ENCODE data around the gene TMEM235.

TMEM235 gene

DNA sequence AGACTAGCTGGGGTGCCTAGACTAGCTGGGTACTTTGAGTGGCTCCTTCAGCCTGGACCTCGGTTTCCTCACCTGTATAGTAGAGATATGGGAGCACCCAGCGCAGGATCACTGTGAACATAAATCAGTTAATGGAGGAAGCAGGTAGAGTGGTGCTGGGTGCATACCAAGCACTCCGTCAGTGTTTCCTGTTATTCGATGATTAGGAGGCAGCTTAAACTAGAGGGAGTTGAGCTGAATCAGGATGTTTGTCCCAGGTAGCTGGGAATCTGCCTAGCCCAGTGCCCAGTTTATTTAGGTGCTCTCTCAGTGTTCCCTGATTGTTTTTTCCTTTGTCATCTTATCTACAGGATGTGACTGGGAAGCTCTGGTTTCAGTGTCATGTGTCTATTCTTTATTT lies 8.4 kb upstream of the TMEM235 start:
- peaks cover 20% of the 10 kb centered on the region for H3K27me3 ChIP-seq
- no peaks in the 10 kb centered on the region for H3K9me3 ChIP-seq
- H3K4me1 ChIP-seq (ENCODE audit: control insufficient read depth in 1 of 2, insufficient read depth in 1 of 2, low read depth in 1 of 2, low read length in 1 of 2), result peaks cover 4 to 9% of the 10 kb centered on the region in 2 experiments
- TF ChIP-seq, protein P1, sequence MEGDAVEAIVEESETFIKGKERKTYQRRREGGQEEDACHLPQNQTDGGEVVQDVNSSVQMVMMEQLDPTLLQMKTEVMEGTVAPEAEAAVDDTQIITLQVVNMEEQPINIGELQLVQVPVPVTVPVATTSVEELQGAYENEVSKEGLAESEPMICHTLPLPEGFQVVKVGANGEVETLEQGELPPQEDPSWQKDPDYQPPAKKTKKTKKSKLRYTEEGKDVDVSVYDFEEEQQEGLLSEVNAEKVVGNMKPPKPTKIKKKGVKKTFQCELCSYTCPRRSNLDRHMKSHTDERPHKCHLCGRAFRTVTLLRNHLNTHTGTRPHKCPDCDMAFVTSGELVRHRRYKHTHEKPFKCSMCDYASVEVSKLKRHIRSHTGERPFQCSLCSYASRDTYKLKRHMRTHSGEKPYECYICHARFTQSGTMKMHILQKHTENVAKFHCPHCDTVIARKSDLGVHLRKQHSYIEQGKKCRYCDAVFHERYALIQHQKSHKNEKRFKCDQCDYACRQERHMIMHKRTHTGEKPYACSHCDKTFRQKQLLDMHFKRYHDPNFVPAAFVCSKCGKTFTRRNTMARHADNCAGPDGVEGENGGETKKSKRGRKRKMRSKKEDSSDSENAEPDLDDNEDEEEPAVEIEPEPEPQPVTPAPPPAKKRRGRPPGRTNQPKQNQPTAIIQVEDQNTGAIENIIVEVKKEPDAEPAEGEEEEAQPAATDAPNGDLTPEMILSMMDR (IDR thresholded peaks at IDR 0.05), result no peak
- H3K4me3 ChIP-seq (ENCODE audit: low read depth in 1 of 2, low read length in 1 of 2), result no peak overlapping the region
- no peak overlapping the region for H3K27ac ChIP-seq
- H3K36me3 ChIP-seq, result peaks cover 52% of the 10 kb centered on the region

DNA sequence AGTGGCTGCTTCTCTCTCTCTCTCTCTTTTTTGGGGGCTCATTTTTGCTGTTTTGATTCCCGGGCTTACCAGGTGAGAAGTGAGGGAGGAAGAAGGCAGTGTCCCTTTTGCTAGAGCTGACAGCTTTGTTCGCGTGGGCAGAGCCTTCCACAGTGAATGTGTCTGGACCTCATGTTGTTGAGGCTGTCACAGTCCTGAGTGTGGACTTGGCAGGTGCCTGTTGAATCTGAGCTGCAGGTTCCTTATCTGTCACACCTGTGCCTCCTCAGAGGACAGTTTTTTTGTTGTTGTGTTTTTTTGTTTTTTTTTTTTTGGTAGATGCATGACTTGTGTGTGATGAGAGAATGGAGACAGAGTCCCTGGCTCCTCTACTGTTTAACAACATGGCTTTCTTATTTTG lies 7.7 kb upstream of the TMEM235 start:
- Histone ChIP-seq H3K4me3 (ENCODE audit: low read depth in 1 of 2, low read length in 1 of 2) (no peak overlapping the region), H3K4me1 (ENCODE audit: control insufficient read depth in 1 of 2, insufficient read depth in 1 of 2, low read depth in 1 of 2, low read length in 1 of 2) (peaks cover 4 to 9% of the 10 kb centered on the region in 2 experiments), H3K9me3 (no peaks in the 10 kb centered on the region), H3K27ac (no peak overlapping the region), H3K36me3 (peaks cover 52% of the 10 kb centered on the region), H3K27me3 (peaks cover 27% of the 10 kb centered on the region)
- TF ChIP-seq, protein P1 (IDR thresholded peaks at IDR 0.05), result no peak

DNA sequence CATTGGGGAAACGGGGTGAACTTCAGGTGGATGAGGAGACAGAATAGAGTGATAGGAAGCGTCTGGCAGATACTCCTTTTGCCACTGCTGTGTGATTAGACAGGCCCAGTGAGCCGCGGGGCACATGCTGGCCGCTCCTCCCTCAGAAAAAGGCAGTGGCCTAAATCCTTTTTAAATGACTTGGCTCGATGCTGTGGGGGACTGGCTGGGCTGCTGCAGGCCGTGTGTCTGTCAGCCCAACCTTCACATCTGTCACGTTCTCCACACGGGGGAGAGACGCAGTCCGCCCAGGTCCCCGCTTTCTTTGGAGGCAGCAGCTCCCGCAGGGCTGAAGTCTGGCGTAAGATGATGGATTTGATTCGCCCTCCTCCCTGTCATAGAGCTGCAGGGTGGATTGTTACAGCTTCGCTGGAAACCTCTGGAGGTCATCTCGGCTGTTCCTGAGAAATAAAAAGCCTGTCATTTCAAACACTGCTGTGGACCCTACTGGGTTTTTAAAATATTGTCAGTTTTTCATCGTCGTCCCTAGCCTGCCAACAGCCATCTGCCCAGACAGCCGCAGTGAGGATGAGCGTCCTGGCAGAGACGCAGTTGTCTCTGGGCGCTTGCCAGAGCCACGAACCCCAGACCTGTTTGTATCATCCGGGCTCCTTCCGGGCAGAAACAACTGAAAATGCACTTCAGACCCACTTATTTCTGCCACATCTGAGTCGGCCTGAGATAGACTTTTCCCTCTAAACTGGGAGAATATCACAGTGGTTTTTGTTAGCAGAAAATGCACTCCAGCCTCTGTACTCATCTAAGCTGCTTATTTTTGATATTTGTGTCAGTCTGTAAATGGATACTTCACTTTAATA lies 7.0 kb upstream of the TMEM235 start:
- Histone ChIP-seq H3K27me3 (peaks cover 34% of the 10 kb centered on the region), H3K27ac (no peak overlapping the region), H3K36me3 (peaks cover 49% of the 10 kb centered on the region), H3K9me3 (no peaks in the 10 kb centered on the region), H3K4me1 (ENCODE audit: control insufficient read depth in 1 of 2, insufficient read depth in 1 of 2, low read depth in 1 of 2, low read length in 1 of 2) (peaks cover 4 to 9% of the 10 kb centered on the region in 2 experiments), H3K4me3 (ENCODE audit: low read depth in 1 of 2, low read length in 1 of 2) (no peak overlapping the region)
- TF ChIP-seq, protein P1 (IDR thresholded peaks at IDR 0.05), result no peak

DNA sequence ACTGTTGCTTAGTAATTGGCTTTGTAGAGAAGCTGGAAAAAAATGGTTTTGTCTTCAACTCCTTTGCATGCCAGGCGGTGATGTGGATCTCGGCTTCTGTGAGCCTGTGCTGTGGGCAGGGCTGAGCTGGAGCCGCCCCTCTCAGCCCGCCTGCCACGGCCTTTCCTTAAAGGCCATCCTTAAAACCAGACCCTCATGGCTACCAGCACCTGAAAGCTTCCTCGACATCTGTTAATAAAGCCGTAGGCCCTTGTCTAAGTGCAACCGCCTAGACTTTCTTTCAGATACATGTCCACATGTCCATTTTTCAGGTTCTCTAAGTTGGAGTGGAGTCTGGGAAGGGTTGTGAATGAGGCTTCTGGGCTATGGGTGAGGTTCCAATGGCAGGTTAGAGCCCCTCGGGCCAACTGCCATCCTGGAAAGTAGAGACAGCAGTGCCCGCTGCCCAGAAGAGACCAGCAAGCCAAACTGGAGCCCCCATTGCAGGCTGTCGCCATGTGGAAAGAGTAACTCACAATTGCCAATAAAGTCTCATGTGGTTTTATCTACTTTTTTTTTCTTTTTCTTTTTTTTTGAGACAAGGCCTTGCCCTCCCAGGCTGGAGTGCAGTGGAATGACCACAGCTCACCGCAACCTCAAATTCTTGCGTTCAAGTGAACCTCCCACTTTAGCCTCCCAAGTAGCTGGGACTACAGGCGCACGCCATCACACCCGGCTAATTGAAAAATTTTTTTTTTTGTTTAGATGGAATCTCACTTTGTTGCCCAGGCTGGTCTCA lies 6.2 kb upstream of the TMEM235 start:
- H3K27me3 ChIP-seq, result peaks cover 42% of the 10 kb centered on the region
- peaks cover 43% of the 10 kb centered on the region for H3K36me3 ChIP-seq
- H3K9me3 ChIP-seq, result no peaks in the 10 kb centered on the region
- TF ChIP-seq, protein P1 (IDR thresholded peaks at IDR 0.05), result no peak
- H3K4me1 ChIP-seq (ENCODE audit: control insufficient read depth in 1 of 2, insufficient read depth in 1 of 2, low read depth in 1 of 2, low read length in 1 of 2), result peaks cover 4 to 9% of the 10 kb centered on the region in 2 experiments
- H3K27ac ChIP-seq, result no peak overlapping the region
- H3K4me3 ChIP-seq (ENCODE audit: low read depth in 1 of 2, low read length in 1 of 2), result no peak overlapping the region

DNA sequence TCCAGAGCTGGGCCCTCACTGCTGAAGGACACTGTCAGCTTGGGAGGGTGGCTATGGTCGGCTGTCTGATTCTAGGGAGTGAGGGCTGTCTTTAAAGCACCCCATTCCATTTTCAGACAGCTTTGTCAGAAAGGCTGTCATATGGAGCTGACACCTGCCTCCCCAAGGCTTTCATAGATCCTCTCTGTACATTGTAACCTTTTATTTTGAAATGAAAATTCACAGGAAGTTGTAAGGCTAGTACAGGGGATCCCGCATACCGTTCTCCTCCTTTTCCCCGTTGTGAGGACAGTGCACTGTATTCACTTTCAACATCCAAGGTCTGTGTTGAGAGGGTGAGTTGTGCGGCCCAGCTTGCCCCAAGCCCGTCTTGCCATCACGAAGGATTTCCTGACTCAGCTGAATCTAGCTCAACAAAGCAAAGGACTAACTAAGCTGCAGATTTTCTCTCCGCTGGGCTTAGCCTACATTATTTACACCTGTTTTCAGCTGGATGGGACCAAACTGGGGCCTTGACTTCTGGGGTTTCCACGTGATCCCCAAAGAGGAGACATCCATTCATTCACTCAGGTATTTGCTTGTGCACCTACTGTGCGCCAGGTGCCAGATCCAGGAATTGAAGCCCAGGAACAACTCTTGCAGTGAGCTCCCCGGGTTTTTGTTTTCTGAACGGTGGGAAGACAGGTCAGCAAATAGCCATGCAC lies 5.2 kb upstream of the TMEM235 start:
- TF ChIP-seq, protein P1 (IDR thresholded peaks at IDR 0.05), result no peak
- Histone ChIP-seq H3K36me3 (peaks cover 37% of the 10 kb centered on the region), H3K9me3 (no peaks in the 10 kb centered on the region), H3K27me3 (peaks cover 51% of the 10 kb centered on the region), H3K27ac (no peak overlapping the region), H3K4me3 (ENCODE audit: low read depth in 1 of 2, low read length in 1 of 2) (no peak overlapping the region), H3K4me1 (ENCODE audit: control insufficient read depth in 1 of 2, insufficient read depth in 1 of 2, low read depth in 1 of 2, low read length in 1 of 2) (peaks cover 4 to 9% of the 10 kb centered on the region in 2 experiments)
